SU-DHL-6 (cell line): ENCODE results near the gene PBX1.

ENCODE experiments used
- CTCF ChIP-seq: fragments of 200-600 bp; sonication (generic); IDR thresholded peaks from one replicate; pipeline ENCODE4 v1.5.1; 2017; ENCODE audit warnings: antibody characterized with exemption, mild to moderate bottlenecking, low read length, moderate library complexity; ENCODE audit not compliant: insufficient read depth, poor library complexity, severe bottlenecking
- EZH2phosphoT487 ChIP-seq: fragments of 200-600 bp; sonication (generic), shearing (Covaris generic); conservative IDR thresholded peaks from 2 replicates; pipeline ENCODE4 v1.6.1; 2018; ENCODE audit warnings: mild to moderate bottlenecking, antibody characterized with exemption, low read length, moderate library complexity, mixed read lengths

GRCh38 chr1:164857439-164857838 is 298.5 kb downstream of the PBX1 start:
- TF ChIP-seq CTCF (no peak), EZH2phosphoT487 (no peak)
